Measurements from ENCODE around the gene GNG10. TPM values are rescaled to one million over a fixed set of nuclear protein-coding genes. Genes with fewer than 3 reads are reported as not detected.

Gene GNG10
- total and polyA plus RNA-seq, 4 donors, result 24.7 to 63.6 (median 49.9) TPM

DNA sequence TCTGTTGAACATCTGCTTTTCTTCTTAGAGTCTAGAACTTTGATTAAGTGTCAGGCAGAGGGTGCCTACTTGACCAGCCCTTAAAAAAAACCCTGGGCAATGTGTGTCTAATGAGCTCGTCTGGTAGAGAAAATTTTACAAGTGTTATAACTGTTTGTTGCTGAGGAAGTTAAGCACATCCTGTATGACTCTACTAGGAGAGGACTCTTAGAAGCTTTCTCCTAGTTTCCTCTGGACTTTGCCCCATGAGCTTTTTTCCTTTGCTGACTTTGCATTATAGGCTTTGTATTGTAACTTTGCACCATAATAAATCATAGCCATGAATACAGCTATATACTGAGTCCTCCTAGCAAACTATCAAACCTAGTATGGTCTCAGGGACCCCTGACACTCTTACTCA lies 39.4 kb downstream of the GNG10 start:
- no peaks in the 10 kb centered on the region for H3K36me3 ChIP-seq (ENCODE audit: control insufficient read depth, insufficient read depth, low read length)
- no CpG with 5 or more reads among the region's 1 CpG for WGBS (ENCODE audit: insufficient coverage)

GRCh38 chr9:111704503-111704902 lies 43.1 kb downstream of the GNG10 start:
- Histone ChIP-seq H3K9me3 (ENCODE audit: control insufficient read depth, insufficient read depth, low read length) (no peaks in the 10 kb centered on the region), H3K36me3 (ENCODE audit: control insufficient read depth, insufficient read depth, low read length) (no peaks in the 10 kb centered on the region), H3K4me1 (ENCODE audit: control insufficient read depth, insufficient read depth, low read length) (no peaks in the 10 kb centered on the region), H3K4me3 (ENCODE audit: low read depth, low read length) (no peak overlapping the region), H3K27me3 (ENCODE audit: control insufficient read depth, insufficient read depth, low read length) (no peaks in the 10 kb centered on the region), H3K27ac (ENCODE audit: low read depth, low read length) (no peak overlapping the region)
- no CpG with 5 or more reads among the region's 2 CpGs for WGBS (ENCODE audit: insufficient coverage)
- no peak for DNase-seq (ENCODE audit: low read depth in 4 of 6, low spot score in 6 of 6)

More for the DNA sequence above, 39.4 kb downstream of the GNG10 start:
- H3K9me3 ChIP-seq (ENCODE audit: control insufficient read depth, insufficient read depth, low read length), result no peaks in the 10 kb centered on the region
- H3K4me1 ChIP-seq (ENCODE audit: control insufficient read depth, insufficient read depth, low read length), result no peaks in the 10 kb centered on the region
- H3K27me3 ChIP-seq (ENCODE audit: control insufficient read depth, insufficient read depth, low read length), result no peaks in the 10 kb centered on the region
- no peak overlapping the region for H3K4me3 ChIP-seq (ENCODE audit: low read depth, low read length)
- no peak for DNase-seq (ENCODE audit: low read depth in 4 of 6, low spot score in 6 of 6)
- H3K27ac ChIP-seq (ENCODE audit: low read depth, low read length), result no peak overlapping the region

DNA sequence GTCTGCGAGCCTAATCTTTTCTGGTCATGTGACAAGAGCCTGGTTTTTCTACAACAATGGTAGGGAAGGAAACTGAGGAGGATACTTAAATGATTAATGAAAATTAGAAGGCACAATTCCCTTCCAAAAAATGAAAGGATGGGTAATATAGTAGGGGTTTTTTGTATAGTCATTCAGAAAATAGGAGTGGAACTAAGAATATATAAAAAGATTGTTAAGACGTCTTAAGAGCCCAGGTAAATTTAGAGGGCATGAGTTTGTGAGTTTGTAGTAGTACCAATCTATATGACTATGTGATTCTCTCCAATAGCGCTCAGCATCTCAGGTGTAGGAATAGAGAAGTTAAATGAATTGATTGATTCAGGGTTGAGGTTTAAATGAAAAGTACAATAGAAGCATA lies 50.1 kb downstream of the GNG10 start:
- no peak for DNase-seq (ENCODE audit: low read depth in 4 of 6, low spot score in 6 of 6)
- Histone ChIP-seq H3K4me1 (ENCODE audit: control insufficient read depth, insufficient read depth, low read length) (no peaks in the 10 kb centered on the region), H3K27ac (ENCODE audit: low read depth, low read length) (no peak overlapping the region), H3K9me3 (ENCODE audit: control insufficient read depth, insufficient read depth, low read length) (no peaks in the 10 kb centered on the region), H3K4me3 (ENCODE audit: low read depth, low read length) (no peak overlapping the region), H3K27me3 (ENCODE audit: control insufficient read depth, insufficient read depth, low read length) (no peaks in the 10 kb centered on the region), H3K36me3 (ENCODE audit: control insufficient read depth, insufficient read depth, low read length) (no peaks in the 10 kb centered on the region)
- 92% methylated on average over 2 of the region's 3 CpGs for WGBS (ENCODE audit: insufficient coverage)

- Histone ChIP-seq H3K9me3 (ENCODE audit: control insufficient read depth, insufficient read depth, low read length) (no peaks in the 10 kb centered on the region), H3K27ac (ENCODE audit: low read depth, low read length) (no peak overlapping the region), H3K27me3 (ENCODE audit: control insufficient read depth, insufficient read depth, low read length) (no peaks in the 10 kb centered on the region), H3K4me1 (ENCODE audit: control insufficient read depth, insufficient read depth, low read length) (no peaks in the 10 kb centered on the region), H3K4me3 (ENCODE audit: low read depth, low read length) (no peak overlapping the region), H3K36me3 (ENCODE audit: control insufficient read depth, insufficient read depth, low read length) (no peaks in the 10 kb centered on the region)
- WGBS (ENCODE audit: insufficient coverage), result 86% methylated on average over 2 of the region's 3 CpGs
- DNase-seq (ENCODE audit: low read depth in 4 of 6, low spot score in 6 of 6), result no peak
Measured at GRCh38 chr9:111712369-111712768, 51.0 kb downstream of the GNG10 start.

DNA sequence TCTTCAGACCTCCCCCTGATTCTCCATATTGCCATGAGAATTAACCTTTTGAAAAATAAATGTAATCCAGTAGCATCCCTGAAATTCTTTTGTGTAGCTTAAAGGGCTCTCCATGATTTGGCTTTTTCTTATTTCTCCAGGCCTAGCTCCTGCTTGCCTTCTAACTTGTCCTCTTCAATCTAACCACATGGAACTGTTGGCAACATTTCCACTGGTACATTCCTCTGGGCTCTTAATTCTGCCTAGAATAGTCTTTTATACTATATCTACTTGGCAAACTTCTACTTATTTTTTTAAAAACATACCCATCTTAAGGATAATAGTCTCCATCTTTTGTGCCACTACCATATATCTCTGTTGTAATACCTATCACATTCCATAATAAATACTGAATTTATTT lies 54.1 kb downstream of the GNG10 start:
- H3K9me3 ChIP-seq (ENCODE audit: control insufficient read depth, insufficient read depth, low read length), result no peaks in the 10 kb centered on the region
- no peak overlapping the region for H3K4me3 ChIP-seq (ENCODE audit: low read depth, low read length)
- no peaks in the 10 kb centered on the region for H3K36me3 ChIP-seq (ENCODE audit: control insufficient read depth, insufficient read depth, low read length)
- no peaks in the 10 kb centered on the region for H3K27me3 ChIP-seq (ENCODE audit: control insufficient read depth, insufficient read depth, low read length)
- H3K27ac ChIP-seq (ENCODE audit: low read depth, low read length), result no peak overlapping the region
- no peaks in the 10 kb centered on the region for H3K4me1 ChIP-seq (ENCODE audit: control insufficient read depth, insufficient read depth, low read length)
- DNase-seq (ENCODE audit: low read depth in 4 of 6, low spot score in 6 of 6), result peak in 1 of 6 donors; percentile 1

DNA sequence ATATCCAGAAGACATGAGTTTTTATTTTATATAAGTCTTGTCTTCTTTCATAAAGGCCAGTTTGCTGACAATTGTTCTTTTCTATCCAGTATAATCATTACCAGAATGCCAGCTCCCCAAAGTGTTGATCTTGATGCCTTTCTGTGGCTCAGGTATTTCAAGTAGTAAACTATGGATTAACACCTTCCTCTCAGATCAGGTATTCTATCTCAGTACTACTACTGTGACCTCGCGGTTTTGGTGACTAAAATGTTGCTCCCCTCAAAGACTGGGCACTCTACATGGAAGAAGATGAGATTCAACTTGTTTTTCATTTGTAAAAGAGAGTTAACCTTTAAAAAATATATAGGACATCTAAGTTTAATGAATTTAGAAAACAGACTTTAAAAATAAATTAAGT lies 58.1 kb downstream of the GNG10 start:
- H3K4me3 ChIP-seq (ENCODE audit: low read depth, low read length), result no peak overlapping the region
- H3K4me1 ChIP-seq (ENCODE audit: control insufficient read depth, insufficient read depth, low read length), result no peaks in the 10 kb centered on the region
- WGBS (ENCODE audit: insufficient coverage), result no CpG with 5 or more reads among the region's 2 CpGs
- H3K27me3 ChIP-seq (ENCODE audit: control insufficient read depth, insufficient read depth, low read length), result no peaks in the 10 kb centered on the region
- no peaks in the 10 kb centered on the region for H3K9me3 ChIP-seq (ENCODE audit: control insufficient read depth, insufficient read depth, low read length)
- no peak for DNase-seq (ENCODE audit: low read depth in 4 of 6, low spot score in 6 of 6)
- no peaks in the 10 kb centered on the region for H3K36me3 ChIP-seq (ENCODE audit: control insufficient read depth, insufficient read depth, low read length)
- no peak overlapping the region for H3K27ac ChIP-seq (ENCODE audit: low read depth, low read length)

Other genes starting within 250 kb of the GNG10 start
- gene ECPAS, start 177.2 kb upstream of the GNG10 start, total RNA-seq, result 100 to 1,000 TPM in 1 of 2 donors, 10 to 100 TPM in 1; 64.4 to 120 TPM
- 10 to 100 TPM; 73.7 to 74.2 TPM for gene ECPAS, start 177.2 kb upstream of the GNG10 start, polyA plus RNA-seq (ENCODE audit: insufficient read length in 2 of 2)
- 10 to 100 TPM; 34.6 to 92.8 TPM for gene ZNF483, start 136.4 kb upstream of the GNG10 start, total RNA-seq
- gene ZNF483, start 136.4 kb upstream of the GNG10 start, polyA plus RNA-seq (ENCODE audit: insufficient read length in 2 of 2), result 1 to 10 TPM; 4.3 to 6.7 TPM
- 10 to 100 TPM; 44.7 to 53.1 TPM for gene PTGR1, start 62.0 kb upstream of the GNG10 start, total RNA-seq
- 10 to 100 TPM; 38.4 to 39.3 TPM for gene PTGR1, start 62.0 kb upstream of the GNG10 start, polyA plus RNA-seq (ENCODE audit: insufficient read length in 2 of 2)
- gene DNAJC25, start 30.3 kb upstream of the GNG10 start, total RNA-seq, result 1 to 10 TPM; 8.1 to 8.8 TPM
- gene DNAJC25, start 30.3 kb upstream of the GNG10 start, polyA plus RNA-seq (ENCODE audit: insufficient read length in 2 of 2), result 10 to 100 TPM; 11.8 to 12.2 TPM
- not detected for gene SHOC1, start 133.3 kb downstream of the GNG10 start, total RNA-seq
- gene SHOC1, start 133.3 kb downstream of the GNG10 start, polyA plus RNA-seq (ENCODE audit: insufficient read length in 2 of 2), result under 1 TPM; 0.05 to 0.51 TPM
- 100 to 1,000 TPM in 1 of 2 donors, 10 to 100 TPM in 1; 22.3 to 102 TPM for gene UGCG, start 235.2 kb downstream of the GNG10 start, total RNA-seq
- gene UGCG, start 235.2 kb downstream of the GNG10 start, polyA plus RNA-seq (ENCODE audit: insufficient read length in 2 of 2), result 10 to 100 TPM; 33.4 to 33.8 TPM

Data from spinal cord (tissue), 10 donors.